Calu3 (cell line): ENCODE data around the gene HS3ST5. TPM values are rescaled to one million over a fixed set of nuclear protein-coding genes. Genes with fewer than 3 reads are reported as not detected.

ENCODE experiments used
- BruUV-seq: library from RNA; stranded (reverse); fragments of 400-500 nt; replicated peaks from 2 replicates; lab custom pipeline; 2021; lab: Mats Ljungman, UMichigan
- CTCF ChIA-PET: fragments of 300-600 bp; sonication (Branson Sonifier 250); formaldehyde crosslinking; loops from one replicate; lab custom pipeline; 2022; ENCODE audit warnings: antibody characterized with exemption; lab: Charles Lee
- DNase-seq: peaks from one replicate; pipeline ENCODE4 v3.0.0; 2022
- H3K27ac Mint-ChIP-seq: one replicate; pipeline ENCODE4 v1.8.0; 2022; ENCODE audit warnings: mixed read lengths; ENCODE audit not compliant: unreplicated experiment
- H3K27me3 Mint-ChIP-seq: one replicate; pipeline ENCODE4 v1.8.0; 2022; ENCODE audit warnings: mixed read lengths; ENCODE audit not compliant: unreplicated experiment
- H3K36me3 Mint-ChIP-seq: one replicate; pipeline ENCODE4 v1.8.0; 2022; ENCODE audit warnings: mild to moderate bottlenecking, moderate library complexity, mixed read lengths; ENCODE audit not compliant: insufficient read depth, unreplicated experiment
- H3K4me1 Mint-ChIP-seq: one replicate; pipeline ENCODE4 v1.8.0; 2022; ENCODE audit warnings: mild to moderate bottlenecking, low read depth, mixed read lengths; ENCODE audit not compliant: unreplicated experiment
- H3K4me3 Mint-ChIP-seq: one replicate; pipeline ENCODE4 v1.8.0; 2022; ENCODE audit warnings: mild to moderate bottlenecking, low read depth, moderate library complexity, mixed read lengths; ENCODE audit not compliant: unreplicated experiment
- H3K9me3 Mint-ChIP-seq: one replicate; pipeline ENCODE4 v1.8.0; 2022; ENCODE audit warnings: low read depth, mixed read lengths; ENCODE audit not compliant: unreplicated experiment
- CTCF ChIP-seq: fragments of 200-600 bp; IDR thresholded peaks from one replicate; pipeline ENCODE4 v1.8.0; 2022; ENCODE audit warnings: antibody characterized with exemption; ENCODE audit not compliant: unreplicated experiment
- intact Hi-C: fragments of 100-400 bp; cut with micrococcal nuclease; formaldehyde crosslinking; loops from one replicate; pipeline ENCODE4 v1.10.0; 2022; ENCODE audit not compliant: unreplicated experiment
- total RNA-seq: library from RNA; stranded (reverse); gene quantifications from 2 replicates; pipeline ENCODE4 v1.2.3, GENCODE V29; 2022

The HS3ST5 gene
- total RNA-seq, 1 experiment from 2014 or later = 0.40 TPM

GRCh38 chr6:114064862-114065261, 278.0 kb downstream of the HS3ST5 start:
- H3K27ac Mint-ChIP-seq = no peak overlapping the region
- no peak overlapping the region for H3K4me3 Mint-ChIP-seq
- no TSS peak for BruUV-seq
- intact Hi-C loops = loop anchor here (5.0 kb wide), 1 partner anchor 68 kb away; no protein-coding TSS in a partner anchor
- CTCF ChIA-PET = interaction anchor here (1.4 kb wide), 1 partner anchor 9 kb away, joined by 4 read pairs; no protein-coding TSS in a partner anchor
- peaks cover 10% of the 10 kb centered on the region for H3K4me1 Mint-ChIP-seq
- no peak for DNase-seq
- H3K36me3 Mint-ChIP-seq = no peaks in the 10 kb centered on the region
- TF ChIP-seq CTCF = no peak
- H3K27me3 Mint-ChIP-seq = no peaks in the 10 kb centered on the region
- H3K9me3 Mint-ChIP-seq = no peaks in the 10 kb centered on the region

GRCh38 chr6:114063956-114064355, 278.9 kb downstream of the HS3ST5 start:
- Mint-ChIP-seq H3K36me3 (no peaks in the 10 kb centered on the region), H3K27me3 (no peaks in the 10 kb centered on the region), H3K27ac (no peak overlapping the region), H3K4me1 (peaks cover 10% of the 10 kb centered on the region), H3K9me3 (no peaks in the 10 kb centered on the region), H3K4me3 (no peak overlapping the region)
- TF ChIP-seq CTCF = no peak
- CTCF ChIA-PET = interaction anchor here (1.3 to 1.4 kb wide), 2 partner anchors 9 to 69 kb away, joined by 4 to 5 read pairs; no protein-coding TSS in a partner anchor
- DNase-seq = no peak
- BruUV-seq = no TSS peak
- intact Hi-C loops = loop anchor here (5.0 kb wide), 1 partner anchor 67 kb away; no protein-coding TSS in a partner anchor

- no peak overlapping the region for H3K4me3 Mint-ChIP-seq
- no peak overlapping the region for H3K27ac Mint-ChIP-seq
- BruUV-seq = no TSS peak
- intact Hi-C loops = loop anchor here (5.0 kb wide), 1 partner anchor 65 kb away; no protein-coding TSS in a partner anchor
- H3K27me3 Mint-ChIP-seq = no peaks in the 10 kb centered on the region
- H3K36me3 Mint-ChIP-seq = no peaks in the 10 kb centered on the region
- no peak for TF ChIP-seq CTCF
- CTCF ChIA-PET = no interaction called here
- H3K4me1 Mint-ChIP-seq = peaks cover 10% of the 10 kb centered on the region
- DNase-seq = no peak
- H3K9me3 Mint-ChIP-seq = no peaks in the 10 kb centered on the region
These were observed 280.6 kb downstream of the HS3ST5 start for GRCh38 chr6:114062199-114062598.

GRCh38 chr6:114061741-114062140, 281.1 kb downstream of the HS3ST5 start:
- CTCF ChIA-PET = interaction anchor here (1.8 kb wide), 1 partner anchor 66 kb away, joined by 10 read pairs; no protein-coding TSS in a partner anchor
- H3K27me3 Mint-ChIP-seq = no peaks in the 10 kb centered on the region
- no peak overlapping the region for H3K27ac Mint-ChIP-seq
- H3K4me3 Mint-ChIP-seq = no peak overlapping the region
- BruUV-seq = no TSS peak
- no peaks in the 10 kb centered on the region for H3K9me3 Mint-ChIP-seq
- peaks cover 10% of the 10 kb centered on the region for H3K4me1 Mint-ChIP-seq
- DNase-seq = no peak
- intact Hi-C loops = loop anchor here (5.0 kb wide), 1 partner anchor 64 kb away; no protein-coding TSS in a partner anchor
- no peaks in the 10 kb centered on the region for H3K36me3 Mint-ChIP-seq
- TF ChIP-seq CTCF = no peak
